HG02759 (cell line): ENCODE results near the gene GALNTL6.
"Not testable (repeated sequence)": the region's sequence is repeated elsewhere in the genome, so short reads cannot be mapped to it uniquely, and the experiment has no call there.

ENCODE experiments used
- ATAC-seq: cut with Tn5 transposase; IDR thresholded peaks from one replicate; pipeline ENCODE4 v1.9.1; 2021; ENCODE audit warnings: mild to moderate bottlenecking, moderate library complexity; ENCODE audit not compliant: unreplicated experiment

GALNTL6 gene

GRCh38 chr4:172996571-172997216 lies 1183.5 kb downstream of the GALNTL6 start:
- no peak for ATAC-seq

GRCh38 chr4:172997217-172997609 lies 1184.0 kb downstream of the GALNTL6 start:
- ATAC-seq: no peak

GRCh38 chr4:172997856-172998255 lies 1184.7 kb downstream of the GALNTL6 start:
- no peak for ATAC-seq

- no peak for ATAC-seq
Measured at GRCh38 chr4:172998527-172999469, 1185.6 kb downstream of the GALNTL6 start.

- no peak for ATAC-seq
Measured at GRCh38 chr4:173001571-173001970, 1188.4 kb downstream of the GALNTL6 start.

- ATAC-seq: no peak
Measured at GRCh38 chr4:173002830-173003561, 1189.8 kb downstream of the GALNTL6 start.

- no peak for ATAC-seq
Measured at GRCh38 chr4:173005912-173006633, 1192.9 kb downstream of the GALNTL6 start.

GRCh38 chr4:173008436-173008835 lies 1195.2 kb downstream of the GALNTL6 start:
- ATAC-seq: no peak

GRCh38 chr4:173009129-173009823 lies 1196.1 kb downstream of the GALNTL6 start:
- no peak for ATAC-seq

- no peak for ATAC-seq
Measured at GRCh38 chr4:173012608-173013007, 1199.4 kb downstream of the GALNTL6 start.

GRCh38 chr4:173013232-173013930 lies 1200.2 kb downstream of the GALNTL6 start:
- ATAC-seq: peak; percentile 63

GRCh38 chr4:173014113-173014558 lies 1200.9 kb downstream of the GALNTL6 start:
- ATAC-seq: no peak

- ATAC-seq: no peak
Measured at GRCh38 chr4:173014836-173015235, 1201.6 kb downstream of the GALNTL6 start.

GRCh38 chr4:173017802-173018201 lies 1204.6 kb downstream of the GALNTL6 start:
- no peak for ATAC-seq

GRCh38 chr4:173018446-173018845 lies 1205.2 kb downstream of the GALNTL6 start:
- no peak for ATAC-seq

- ATAC-seq: no peak
Measured at GRCh38 chr4:173019664-173020063, 1206.5 kb downstream of the GALNTL6 start.

GRCh38 chr4:173021746-173022573 lies 1208.8 kb downstream of the GALNTL6 start:
- ATAC-seq: not testable (repeated sequence)

GRCh38 chr4:173024203-173024602 lies 1211.0 kb downstream of the GALNTL6 start:
- no peak for ATAC-seq

GRCh38 chr4:173025131-173025530 lies 1211.9 kb downstream of the GALNTL6 start:
- peak; percentile 85 for ATAC-seq
